ENCODE measurements around the gene DMXL2.

Gene DMXL2

GRCh38 chr15:51588966-51589365, 33.6 kb downstream of the DMXL2 start:
- ChIA-PET CTCF (no interaction called here), POLR2A (no interaction called here)
- TF ChIP-seq ZNF629 (tag by site-specific recombination; IDR thresholded peaks at IDR 0.05) = no peak
- TF ChIP-seq ZFHX2 (tag by site-specific recombination; conservative IDR thresholded peaks at IDR 0.05) = no peak
- TF ChIP-seq MEIS1 (CRISPR knock-in tag; IDR thresholded peaks at IDR 0.05; ENCODE audit: borderline replicate concordance) = no peak
- no peak for TF ChIP-seq ZNF548 (tag by site-specific recombination; IDR thresholded peaks at IDR 0.05)
- no peak for TF ChIP-seq ZNF394 (tag by site-specific recombination; IDR thresholded peaks at IDR 0.05; ENCODE audit: borderline replicate concordance)
- no peak for TF ChIP-seq ZNF354C (tag by site-specific recombination; IDR thresholded peaks at IDR 0.05; ENCODE audit: borderline replicate concordance, low read depth)
- Histone ChIP-seq H3K4me1 (ENCODE audit: control insufficient read depth, insufficient read depth, low read length) (no peaks in the 10 kb centered on the region), H3K9me3 (ENCODE audit: control insufficient read depth, insufficient read depth, low read depth, low read length) (no peaks in the 10 kb centered on the region), H3K27ac (ENCODE audit: extremely low read depth, low read depth, low read length) (no peak overlapping the region), H3K36me3 (ENCODE audit: control insufficient read depth in 2 of 2, insufficient read depth in 1 of 2, low read length in 2 of 2) (no peaks in the 10 kb centered on the region), H3K4me3 (ENCODE audit: low read depth, low read length) (no peak overlapping the region)

- no peaks in the 10 kb centered on the region for H3K36me3 ChIP-seq (ENCODE audit: control insufficient read depth in 2 of 2, insufficient read depth in 1 of 2, low read length in 2 of 2)
- ChIA-PET CTCF (interaction anchor here (0.6 kb wide), 2 partner anchors 454 to 1967 kb away, joined by 4 read pairs; no protein-coding TSS in a partner anchor), POLR2A (no interaction called here)
- H3K9me3 ChIP-seq (ENCODE audit: control insufficient read depth, insufficient read depth, low read depth, low read length) = no peaks in the 10 kb centered on the region
- TF ChIP-seq KLF9 (tag by site-specific recombination; IDR thresholded peaks at IDR 0.05; ENCODE audit: low read depth) (no peak), ZNF157 (tag by site-specific recombination; IDR thresholded peaks at IDR 0.05) (no peak), ZBTB6 (tag by site-specific recombination; IDR thresholded peaks at IDR 0.05) (no peak), ZNF23 (tag by site-specific recombination; IDR thresholded peaks at IDR 0.05; ENCODE audit: borderline replicate concordance) (no peak), REST (tag by site-specific recombination; IDR thresholded peaks at IDR 0.05) (no peak), ZSCAN23 (tag by site-specific recombination; IDR thresholded peaks at IDR 0.05) (no peak), SP2 (tag by site-specific recombination; IDR thresholded peaks at IDR 0.05) (no peak), BCL6B (tag by site-specific recombination; IDR thresholded peaks at IDR 0.05) (no peak), ZBTB8A (tag by site-specific recombination; IDR thresholded peaks at IDR 0.05) (no peak), ZNF248 (tag by site-specific recombination; IDR thresholded peaks at IDR 0.05) (no peak), TSHZ1 (tag by site-specific recombination; IDR thresholded peaks at IDR 0.05; ENCODE audit: borderline replicate concordance) (no peak)
- no peaks in the 10 kb centered on the region for H3K4me1 ChIP-seq (ENCODE audit: control insufficient read depth, insufficient read depth, low read length)
- no peak overlapping the region for H3K27ac ChIP-seq (ENCODE audit: extremely low read depth, low read depth, low read length)
- H3K4me3 ChIP-seq (ENCODE audit: low read depth, low read length) = no peak overlapping the region
These were observed 36.6 kb downstream of the DMXL2 start for GRCh38 chr15:51585986-51586385.
